SK-N-SH (cell line): Measurements from ENCODE around the gene POU2F1. TPM values are rescaled to one million over a fixed set of nuclear protein-coding genes. Genes with fewer than 3 reads are reported as not detected.

Source experiments
- CTCF ChIA-PET: fragments of 300-600, 350-600 bp; formaldehyde crosslinking; extraction: SDS; loops from one replicate; lab custom pipeline; 2021; lab: Yijun Ruan, JAX
- POLR2A ChIA-PET: fragments of 350-600 bp; sonication (Branson Sonifier 250); formaldehyde crosslinking; extraction: SDS; loops from one replicate; lab custom pipeline; 2020; ENCODE audit warnings: antibody characterized with exemption, inconsistent platforms; lab: Yijun Ruan, JAX
- DNase-seq: peaks from one replicate; pipeline ENCODE4 v3.0.0; 2012
- H2AFZ ChIP-seq: fragments of 200-600 bp; sonication (generic); 2 replicates; pipeline ENCODE4 v1.8.1; 2016; ENCODE audit warnings: antibody characterized with exemption, mild to moderate bottlenecking, low read depth
- H3F3A ChIP-seq: fragments of 200-600 bp; sonication (generic); replicated peaks from 2 replicates; pipeline ENCODE3; 2016; ENCODE audit warnings: antibody characterized with exemption, mild to moderate bottlenecking; ENCODE audit not compliant: insufficient read depth
- H3K27ac ChIP-seq, 2 experiments: fragments of 200-500 bp in 1 of 2; fragments of 200-600 bp in 1 of 2; sonication (Bioruptor generic) in 1 of 2; sonication (generic), shearing (Covaris generic) in 1 of 2; 2 replicates each; pipeline versions ENCODE4 v1.5.1 to v1.6.1; 2014 to 2016; ENCODE audit warnings: low read depth in 2 of 2, inconsistent platforms in 1 of 2, low read length in 1 of 2, mild to moderate bottlenecking in 1 of 2, mixed read lengths in 1 of 2
- H3K27me3 ChIP-seq: fragments of 200-600 bp; sonication (generic), shearing (Covaris generic); 2 replicates; pipeline ENCODE4 v1.6.1; 2016; ENCODE audit warnings: mixed run types; ENCODE audit not compliant: insufficient read depth
- H3K36me3 ChIP-seq, 2 experiments: fragments of 200-500 bp in 1 of 2; fragments of 200-600 bp in 1 of 2; sonication (Bioruptor generic) in 1 of 2; sonication (generic) in 1 of 2; replicated peaks in 1 of 2; 2 replicates each; pipeline versions ENCODE3 to v1.5.1; 2014 to 2016; ENCODE audit warnings: low read length in 1 of 2, mild to moderate bottlenecking in 1 of 2; ENCODE audit not compliant: insufficient read depth in 2 of 2, control insufficient read depth in 1 of 2
- H3K4me1 ChIP-seq, 2 experiments: fragments of 200-500 bp in 1 of 2; fragments of 200-600 bp in 1 of 2; sonication (Bioruptor generic) in 1 of 2; sonication (generic), shearing (Covaris generic) in 1 of 2; 2 replicates each; pipeline versions ENCODE4 v1.5.1 to v1.6.1; 2014 to 2016; ENCODE audit warnings: low read depth in 1 of 2, low read length in 1 of 2, mixed run types in 1 of 2; ENCODE audit not compliant: insufficient read depth in 2 of 2, control insufficient read depth in 1 of 2
- H3K4me2 ChIP-seq: fragments of 200-600 bp; sonication (generic), shearing (Covaris generic); 2 replicates; pipeline ENCODE4 v1.6.1; 2017; ENCODE audit warnings: mixed run types
- H3K4me3 ChIP-seq, 2 experiments: fragments of 200-500 bp in 1 of 2; fragments of 200-600 bp in 1 of 2; sonication (Bioruptor generic) in 1 of 2; sonication (generic), shearing (Covaris generic) in 1 of 2; 2 replicates each; pipeline versions ENCODE4 v1.5.1 to v1.8.1; 2014 to 2016; ENCODE audit warnings: low read depth in 2 of 2, inconsistent platforms in 1 of 2, low read length in 1 of 2, mild to moderate bottlenecking in 1 of 2, mixed read lengths in 1 of 2, moderate library complexity in 1 of 2
- H3K79me2 ChIP-seq: fragments of 200-600 bp; sonication (generic); 2 replicates; pipeline ENCODE4 v1.8.1; 2017; ENCODE audit warnings: mild to moderate bottlenecking; ENCODE audit not compliant: insufficient read depth
- H3K9ac ChIP-seq: fragments of 200-600 bp; sonication (generic); 2 replicates; pipeline ENCODE4 v1.6.1; 2017; ENCODE audit warnings: mixed run types
- H3K9me2 ChIP-seq: fragments of 200-600 bp; sonication (generic); 2 replicates; pipeline ENCODE4 v1.6.1; 2017; ENCODE audit warnings: mixed run types
- H3K9me3 ChIP-seq: fragments of 200-600 bp; sonication (generic); 2 replicates; pipeline ENCODE4 v1.6.1; 2017; ENCODE audit warnings: mixed run types, mild to moderate bottlenecking, moderate library complexity
- H4K20me1 ChIP-seq: fragments of 200-600 bp; sonication (generic); 2 replicates; pipeline ENCODE4 v1.6.1; 2017; ENCODE audit warnings: mild to moderate bottlenecking, mixed run types; ENCODE audit not compliant: insufficient read depth
- EZH2phosphoT487 ChIP-seq: fragments of 200-600 bp; sonication (generic); IDR thresholded peaks from 2 replicates; pipeline ENCODE4 v1.6.1; 2017; ENCODE audit warnings: low read depth, mixed run types, mild to moderate bottlenecking, antibody characterized with exemption, moderate library complexity, borderline replicate concordance
- PBX3 ChIP-seq: IDR thresholded peaks from 2 replicates; pipeline ENCODE4; 2012
- RXRA ChIP-seq: IDR thresholded peaks from 2 replicates; pipeline ENCODE4 v1.4.0; 2012; ENCODE audit warnings: low read depth, mild to moderate bottlenecking, borderline replicate concordance
- TAF1 ChIP-seq: IDR thresholded peaks from 2 replicates; pipeline ENCODE4 v1.6.1; 2012; ENCODE audit warnings: low read depth, mild to moderate bottlenecking, low read length, moderate library complexity, borderline replicate concordance
- TCF12 ChIP-seq: IDR thresholded peaks from 2 replicates; pipeline ENCODE4 v1.4.0; 2012
- YY1 ChIP-seq: IDR thresholded peaks from 2 replicates; pipeline ENCODE4 v1.4.0; 2012; ENCODE audit warnings: low read depth, mild to moderate bottlenecking
- WGBS: methylation state at CpG from one replicate; pipeline ENCODE4 v1.1.6; 2017; ENCODE audit warnings: low lambda C conversion rate; 5-methylcytosine and 5-hydroxymethylcytosine counted together
- polyA plus RNA-seq, 3 experiments: library from polyadenylated mRNA; depleted of rRNA; stranded (reverse); fragments of >200 nt; gene quantifications; 2 replicates each; pipeline ENCODE4 v1.2.3, GENCODE V29; 2012
- TF ChIP-seq, protein P1 (sequence below): fragments of 150-350 bp; IDR thresholded peaks from 2 replicates; pipeline ENCODE4 v1.6.1; 2016; ENCODE audit warnings: mild to moderate bottlenecking, low read depth, low read length

Gene POU2F1
- polyA plus RNA-seq, 1 of the 3 experiments (the other 2 are of a cell fraction) = 1.2 TPM

- no peak for TF ChIP-seq TAF1
Measured at GRCh38 chr1:167456926-167457325, 236.2 kb downstream of the POU2F1 start (continued).

GRCh38 chr1:167457936-167458584 lies 237.4 kb downstream of the POU2F1 start:
- 82% methylated on average over 11 of the region's 11 CpGs for WGBS
- Histone ChIP-seq H3F3A (no peaks in the 10 kb centered on the region), H3K9me2 (no peaks in the 10 kb centered on the region), H3K9me3 (no peaks in the 10 kb centered on the region), H3K4me2 (no peak overlapping the region), H2AFZ (no peak overlapping the region), H3K4me3 (no peak overlapping the region), H3K36me3 (no peaks in the 10 kb centered on the region), H4K20me1 (no peaks in the 10 kb centered on the region), H3K27ac (no peak overlapping the region), H3K27me3 (no peaks in the 10 kb centered on the region; the same call in 1 of the 2 replicates), H3K4me1 (peaks cover 0 to 8% of the 10 kb centered on the region in 2 experiments; a peak in 1 of 4 replicates), H3K79me2 (no peaks in the 10 kb centered on the region), H3K9ac (no peak overlapping the region)
- no peak for DNase-seq
- ChIA-PET POLR2A (no interaction called here), CTCF (interaction anchor here (1.0 to 5.5 kb wide), 4 partner anchors 15 to 191 kb away, joined by 3 to 45 read pairs (median 6); no protein-coding TSS in a partner anchor)
- TF ChIP-seq RXRA (no peak), EZH2phosphoT487 (no peak), YY1 (no peak), TAF1 (no peak)
- TF ChIP-seq, protein P1, sequence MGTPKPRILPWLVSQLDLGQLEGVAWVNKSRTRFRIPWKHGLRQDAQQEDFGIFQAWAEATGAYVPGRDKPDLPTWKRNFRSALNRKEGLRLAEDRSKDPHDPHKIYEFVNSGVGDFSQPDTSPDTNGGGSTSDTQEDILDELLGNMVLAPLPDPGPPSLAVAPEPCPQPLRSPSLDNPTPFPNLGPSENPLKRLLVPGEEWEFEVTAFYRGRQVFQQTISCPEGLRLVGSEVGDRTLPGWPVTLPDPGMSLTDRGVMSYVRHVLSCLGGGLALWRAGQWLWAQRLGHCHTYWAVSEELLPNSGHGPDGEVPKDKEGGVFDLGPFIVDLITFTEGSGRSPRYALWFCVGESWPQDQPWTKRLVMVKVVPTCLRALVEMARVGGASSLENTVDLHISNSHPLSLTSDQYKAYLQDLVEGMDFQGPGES = no peak

GRCh38 chr1:167460836-167461235 lies 240.2 kb downstream of the POU2F1 start:
- Histone ChIP-seq H3K79me2 (no peaks in the 10 kb centered on the region), H3K4me3 (no peak overlapping the region), H3K9ac (no peak overlapping the region), H2AFZ (no peak overlapping the region), H3K36me3 (no peaks in the 10 kb centered on the region), H3F3A (no peaks in the 10 kb centered on the region), H3K4me1 (peaks cover 0 to 2% of the 10 kb centered on the region in 2 experiments; a peak in 1 of 4 replicates), H3K4me2 (no peak overlapping the region), H3K9me2 (no peaks in the 10 kb centered on the region), H4K20me1 (no peaks in the 10 kb centered on the region), H3K27me3 (peaks cover 4% of the 10 kb centered on the region; the same call in 1 of the 2 replicates), H3K27ac (no peak overlapping the region), H3K9me3 (no peaks in the 10 kb centered on the region)
- POLR2A ChIA-PET = no interaction called here
- TF ChIP-seq RXRA = no peak
- no peak for TF ChIP-seq TCF12
- TF ChIP-seq PBX3 = no peak
- WGBS = 87% methylated on average over 10 of the region's 14 CpGs
- CTCF ChIA-PET = no interaction called here
- DNase-seq = no peak
